NCI-H510A (cell line): ENCODE data around the gene NRL.
"Not testable (repeated sequence)": the region's sequence is repeated elsewhere in the genome, so short reads cannot be mapped to it uniquely, and the experiment has no call there.

ENCODE experiments used
- DNase-seq: peaks from one replicate; lab custom pipeline; 2025; lab: John Stamatoyannopoulos, UW

NRL gene

GRCh38 chr14:24123424-24124417 is 9.0 kb upstream of the NRL start:
- no peak for DNase-seq

GRCh38 chr14:24122898-24123297 is 8.1 kb upstream of the NRL start:
- no peak for DNase-seq

- DNase-seq, result no peak
Measured at GRCh38 chr14:24122416-24122815, 7.7 kb upstream of the NRL start.

- DNase-seq, result no peak
Measured at GRCh38 chr14:24121210-24121609, 6.5 kb upstream of the NRL start.

GRCh38 chr14:24119691-24120090 is 4.9 kb upstream of the NRL start:
- no peak for DNase-seq

GRCh38 chr14:24117179-24117578 is 2.4 kb upstream of the NRL start:
- no peak for DNase-seq

- no peak for DNase-seq
Measured at GRCh38 chr14:24116128-24116814, 1.5 kb upstream of the NRL start.

GRCh38 chr14:24115422-24116127 is 826 bp upstream of the NRL start:
- DNase-seq, result no peak

- DNase-seq, result peak; percentile 84
Measured at GRCh38 chr14:24113801-24114531, 783 bp downstream of the NRL start.

- no peak for DNase-seq
Measured at GRCh38 chr14:24113379-24113800, 1.4 kb downstream of the NRL start.

- DNase-seq, result no peak
Measured at GRCh38 chr14:24110523-24110922, 4.2 kb downstream of the NRL start.

- no peak for DNase-seq
Measured at GRCh38 chr14:24110060-24110459, 4.7 kb downstream of the NRL start.

- DNase-seq, result no peak
Measured at GRCh38 chr14:24108336-24108874, 6.3 kb downstream of the NRL start.

- no peak for DNase-seq
Measured at GRCh38 chr14:24106672-24107271, 8.0 kb downstream of the NRL start.

- not testable (repeated sequence) for DNase-seq
Measured at GRCh38 chr14:24105609-24106239, 9.0 kb downstream of the NRL start.

- no peak for DNase-seq
Measured at GRCh38 chr14:24103451-24103850, 11.3 kb downstream of the NRL start.

GRCh38 chr14:24102357-24103048 is 12.2 kb downstream of the NRL start:
- no peak for DNase-seq

- DNase-seq, result no peak
Measured at GRCh38 chr14:24100982-24101494, 13.7 kb downstream of the NRL start.

GRCh38 chr14:24100197-24100981 is 14.4 kb downstream of the NRL start:
- DNase-seq, result no peak
